ENCODE results near the gene AURKAIP1. TPM values are rescaled to one million over a fixed set of nuclear protein-coding genes. Genes with fewer than 3 reads are reported as not detected.

The AURKAIP1 gene
- polyA plus RNA-seq, 2 of the 4 experiments (the other 2 are of a cell fraction) = 62.0 to 102 TPM

DNA sequence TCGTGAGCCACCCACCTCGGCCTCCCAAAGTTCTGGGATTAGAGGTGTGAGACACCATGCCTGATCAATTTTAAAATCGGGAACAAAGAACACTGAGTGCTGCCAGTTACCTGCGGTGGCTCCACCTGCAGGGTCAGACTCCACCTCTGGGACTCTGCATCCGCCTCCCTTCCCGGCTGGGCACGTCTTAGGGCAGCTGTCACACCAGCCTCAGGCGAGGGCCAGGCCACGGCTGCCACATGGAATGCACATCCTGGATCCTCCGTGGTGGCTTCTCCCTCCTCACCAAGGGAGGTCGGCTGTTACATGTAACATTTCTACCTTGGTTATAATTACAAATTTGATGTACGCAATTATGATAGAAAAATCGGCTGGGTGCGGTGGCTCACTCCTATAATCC is 10.7 kb downstream of the AURKAIP1 start (continued):
- no peak for TF ChIP-seq HOXA7 (CRISPR knock-in tag; IDR thresholded peaks at IDR 0.05)

DNA sequence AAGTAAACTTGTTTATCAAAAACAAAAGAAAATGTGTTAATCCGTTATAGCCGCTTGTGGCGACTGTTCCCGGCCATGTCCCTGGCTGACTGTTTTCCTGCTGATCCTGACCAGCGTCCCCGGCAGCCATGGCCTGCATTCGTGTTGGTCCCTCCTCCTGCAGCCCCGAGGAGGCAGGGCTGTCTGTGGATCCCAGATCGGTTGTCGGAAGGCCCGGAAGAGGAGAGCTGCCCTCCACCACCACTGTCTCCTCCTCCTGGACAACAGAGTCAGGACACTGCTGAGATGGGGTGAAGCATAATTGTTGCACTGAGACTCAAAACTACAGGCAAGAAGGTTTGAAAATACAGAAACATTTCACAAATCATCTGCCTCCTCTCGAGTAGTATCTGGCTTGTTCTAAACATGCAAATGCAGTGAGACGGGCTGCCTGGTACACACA is 13.0 kb downstream of the AURKAIP1 start:
- 68% methylated on average over 9 of the region's 13 CpGs for WGBS (ENCODE audit: missing lambda C conversion rate)
- CTCF ChIA-PET = interaction anchor here (2.5 kb wide), 1 partner anchor 10 kb away, joined by 14 read pairs; no protein-coding TSS in a partner anchor
- FAIRE-seq (no peak), DNase-seq (ENCODE audit: low read depth in 1 of 2, low spot score in 1 of 2) (no peak), ATAC-seq (peak in 1 of 2 experiments; percentile 53; a peak in 3 of 6 replicates)
- Histone ChIP-seq H3K4me1 (peaks cover 9% of the 10 kb centered on the region; the same call in 2 of the 3 replicates), H3K9me3 (no peaks in the 10 kb centered on the region), H3K4me2 (no peak overlapping the region), H3K4me3 (no peak overlapping the region), H3K27ac (no peak overlapping the region; a peak in 1 of 6 replicates)
- POLR2A ChIA-PET = no interaction called here
- TF ChIP-seq HOXB13 (CRISPR knock-in tag; IDR thresholded peaks at IDR 0.05; ENCODE audit: low read depth) = no peak
- TF ChIP-seq SMC3 (IDR thresholded peaks at IDR 0.05) = no peak
- no peak for TF ChIP-seq ZNF302 (CRISPR knock-in tag; IDR thresholded peaks at IDR 0.05)
- TF ChIP-seq SREBF2 (IDR thresholded peaks at IDR 0.05) = no peak
- TF ChIP-seq, protein P1, sequence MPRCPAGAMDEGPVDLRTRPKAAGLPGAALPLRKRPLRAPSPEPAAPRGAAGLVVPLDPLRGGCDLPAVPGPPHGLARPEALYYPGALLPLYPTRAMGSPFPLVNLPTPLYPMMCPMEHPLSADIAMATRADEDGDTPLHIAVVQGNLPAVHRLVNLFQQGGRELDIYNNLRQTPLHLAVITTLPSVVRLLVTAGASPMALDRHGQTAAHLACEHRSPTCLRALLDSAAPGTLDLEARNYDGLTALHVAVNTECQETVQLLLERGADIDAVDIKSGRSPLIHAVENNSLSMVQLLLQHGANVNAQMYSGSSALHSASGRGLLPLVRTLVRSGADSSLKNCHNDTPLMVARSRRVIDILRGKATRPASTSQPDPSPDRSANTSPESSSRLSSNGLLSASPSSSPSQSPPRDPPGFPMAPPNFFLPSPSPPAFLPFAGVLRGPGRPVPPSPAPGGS (IDR thresholded peaks at IDR 0.05) = no peak
- no peak for TF ChIP-seq EHMT2 (IDR thresholded peaks at IDR 0.05; ENCODE audit: low read depth)
- no peak for TF ChIP-seq CBX8 (IDR thresholded peaks at IDR 0.05)
- no peak for TF ChIP-seq POLR2A (IDR thresholded peaks at IDR 0.05; ENCODE audit: low read length)
- TF ChIP-seq MAZ (IDR thresholded peaks at IDR 0.05; ENCODE audit: borderline replicate concordance, low read depth, low read length) = no peak
- no peak for TF ChIP-seq TFCP2L1 (CRISPR knock-in tag; IDR thresholded peaks at IDR 0.05)
- TF ChIP-seq GATA3 (IDR thresholded peaks at IDR 0.05; ENCODE audit: borderline replicate concordance) = no peak
- TF ChIP-seq, protein P2, sequence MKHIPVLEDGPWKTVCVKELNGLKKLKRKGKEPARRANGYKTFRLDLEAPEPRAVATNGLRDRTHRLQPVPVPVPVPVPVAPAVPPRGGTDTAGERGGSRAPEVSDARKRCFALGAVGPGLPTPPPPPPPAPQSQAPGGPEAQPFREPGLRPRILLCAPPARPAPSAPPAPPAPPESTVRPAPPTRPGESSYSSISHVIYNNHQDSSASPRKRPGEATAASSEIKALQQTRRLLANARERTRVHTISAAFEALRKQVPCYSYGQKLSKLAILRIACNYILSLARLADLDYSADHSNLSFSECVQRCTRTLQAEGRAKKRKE (CRISPR knock-in tag; IDR thresholded peaks at IDR 0.05; ENCODE audit: low read depth) = no peak
- TF ChIP-seq HEYL (CRISPR knock-in tag; IDR thresholded peaks at IDR 0.05) = no peak
- no peak for TF ChIP-seq JUN (IDR thresholded peaks at IDR 0.05)
- TF ChIP-seq, protein P3, sequence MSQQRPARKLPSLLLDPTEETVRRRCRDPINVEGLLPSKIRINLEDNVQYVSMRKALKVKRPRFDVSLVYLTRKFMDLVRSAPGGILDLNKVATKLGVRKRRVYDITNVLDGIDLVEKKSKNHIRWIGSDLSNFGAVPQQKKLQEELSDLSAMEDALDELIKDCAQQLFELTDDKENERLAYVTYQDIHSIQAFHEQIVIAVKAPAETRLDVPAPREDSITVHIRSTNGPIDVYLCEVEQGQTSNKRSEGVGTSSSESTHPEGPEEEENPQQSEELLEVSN (IDR thresholded peaks at IDR 0.05; ENCODE audit: borderline replicate concordance, low read depth) = no peak
- TF ChIP-seq, protein P4, sequence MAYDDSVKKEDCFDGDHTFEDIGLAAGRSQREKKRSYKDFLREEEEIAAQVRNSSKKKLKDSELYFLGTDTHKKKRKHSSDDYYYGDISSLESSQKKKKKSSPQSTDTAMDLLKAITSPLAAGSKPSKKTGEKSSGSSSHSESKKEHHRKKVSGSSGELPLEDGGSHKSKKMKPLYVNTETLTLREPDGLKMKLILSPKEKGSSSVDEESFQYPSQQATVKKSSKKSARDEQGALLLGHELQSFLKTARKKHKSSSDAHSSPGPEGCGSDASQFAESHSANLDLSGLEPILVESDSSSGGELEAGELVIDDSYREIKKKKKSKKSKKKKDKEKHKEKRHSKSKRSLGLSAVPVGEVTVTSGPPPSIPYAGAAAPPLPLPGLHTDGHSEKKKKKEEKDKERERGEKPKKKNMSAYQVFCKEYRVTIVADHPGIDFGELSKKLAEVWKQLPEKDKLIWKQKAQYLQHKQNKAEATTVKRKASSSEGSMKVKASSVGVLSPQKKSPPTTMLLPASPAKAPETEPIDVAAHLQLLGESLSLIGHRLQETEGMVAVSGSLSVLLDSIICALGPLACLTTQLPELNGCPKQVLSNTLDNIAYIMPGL (CRISPR knock-in tag; IDR thresholded peaks at IDR 0.05; ENCODE audit: borderline replicate concordance) = no peak
- TF ChIP-seq EHF (CRISPR knock-in tag; IDR thresholded peaks at IDR 0.05) = no peak
- no peak for TF ChIP-seq CHD2 (IDR thresholded peaks at IDR 0.05; ENCODE audit: low read length, partially characterized antibody)
- TF ChIP-seq PHF8 (IDR thresholded peaks at IDR 0.05; ENCODE audit: borderline replicate concordance, low read depth) = no peak

DNA sequence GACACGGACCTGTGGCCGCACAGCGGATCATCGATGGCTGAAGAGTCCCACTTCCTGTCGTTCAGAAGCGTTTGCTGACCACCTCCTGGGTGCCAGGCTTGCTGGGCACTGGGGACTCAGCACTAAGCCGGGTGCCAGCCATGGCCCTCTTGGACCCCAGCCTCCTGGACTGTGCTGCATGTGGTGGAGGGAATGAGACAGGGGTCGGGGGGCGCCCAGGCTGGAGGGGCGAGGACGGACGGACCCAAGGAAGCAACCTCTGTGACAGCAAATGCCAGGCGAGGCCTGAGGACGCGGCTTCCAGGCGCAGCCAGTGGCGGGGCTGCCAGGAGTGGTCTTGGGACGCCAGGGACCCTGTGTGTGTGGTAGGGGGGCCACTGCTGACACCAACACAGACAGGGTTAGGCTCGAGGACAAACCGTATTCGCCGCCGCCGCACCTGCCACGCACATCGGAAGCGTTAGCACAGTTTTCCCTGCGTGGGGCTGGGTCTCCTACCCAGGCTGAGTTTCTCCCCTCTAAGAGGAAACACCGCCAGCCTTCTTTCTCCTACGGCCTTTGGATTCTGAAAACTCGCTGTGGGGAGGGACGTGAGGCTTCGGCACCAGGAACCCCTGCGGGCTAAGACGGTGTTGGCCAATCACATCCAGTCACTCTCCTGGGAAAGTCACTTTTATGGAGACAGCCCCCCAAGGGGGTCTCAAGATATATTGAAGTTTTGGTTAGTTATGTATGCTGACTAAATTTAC is 13.6 kb downstream of the AURKAIP1 start:
- FAIRE-seq = no peak
- 88% methylated on average over 26 of the region's 35 CpGs for WGBS (ENCODE audit: missing lambda C conversion rate)
- no peak for DNase-seq (ENCODE audit: low read depth in 1 of 2, low spot score in 1 of 2)
- peak overlapping the region in 1 of 2 experiments; percentile 81; a peak in 2 of 6 replicates for H3K27ac ChIP-seq
- H3K9me3 ChIP-seq = no peaks in the 10 kb centered on the region
- CTCF ChIA-PET = no interaction called here
- TF ChIP-seq RAD21 (conservative IDR thresholded peaks at IDR 0.05 in 1 of 2, IDR thresholded peaks at IDR 0.05 in 1 of 2) (no peak), KDM5A (IDR thresholded peaks at IDR 0.05) (no peak), KDM1A (IDR thresholded peaks at IDR 0.05; ENCODE audit: low read depth) (no peak)
- no peak overlapping the region for H3K4me3 ChIP-seq
- no peak overlapping the region for H3K4me2 ChIP-seq
- no peak for ATAC-seq
- POLR2A ChIA-PET = no interaction called here
- H3K4me1 ChIP-seq = peaks cover 11% of the 10 kb centered on the region; the same call in 2 of the 3 replicates
